ENCODE results near the gene RHNO1. TPM values are rescaled to one million over a fixed set of nuclear protein-coding genes. Genes with fewer than 3 reads are reported as not detected.
"Not testable (repeated sequence)": the region's sequence is repeated elsewhere in the genome, so short reads cannot be mapped to it uniquely, and the experiment has no call there.

The RHNO1 gene
- total and polyA plus RNA-seq, 2 experiments from 2014 or later = 44.2 to 50.6 TPM

GRCh38 chr12:2860170-2860569, 16.9 kb upstream of the RHNO1 start:
- H3K9me3 ChIP-seq (ENCODE audit: low read depth) = no peaks in the 10 kb centered on the region
- no peak for DNase-seq (ENCODE audit: low read depth in 1 of 2, low spot score in 1 of 2)
- H3K36me3 ChIP-seq = no peaks in the 10 kb centered on the region
- H3K4me3 ChIP-seq = no peak overlapping the region
- no peak overlapping the region for H3K27ac ChIP-seq
- H3K27me3 ChIP-seq = no peaks in the 10 kb centered on the region
- no peaks in the 10 kb centered on the region for H3K4me1 ChIP-seq (ENCODE audit: low read depth)
- TF ChIP-seq, protein P1, sequence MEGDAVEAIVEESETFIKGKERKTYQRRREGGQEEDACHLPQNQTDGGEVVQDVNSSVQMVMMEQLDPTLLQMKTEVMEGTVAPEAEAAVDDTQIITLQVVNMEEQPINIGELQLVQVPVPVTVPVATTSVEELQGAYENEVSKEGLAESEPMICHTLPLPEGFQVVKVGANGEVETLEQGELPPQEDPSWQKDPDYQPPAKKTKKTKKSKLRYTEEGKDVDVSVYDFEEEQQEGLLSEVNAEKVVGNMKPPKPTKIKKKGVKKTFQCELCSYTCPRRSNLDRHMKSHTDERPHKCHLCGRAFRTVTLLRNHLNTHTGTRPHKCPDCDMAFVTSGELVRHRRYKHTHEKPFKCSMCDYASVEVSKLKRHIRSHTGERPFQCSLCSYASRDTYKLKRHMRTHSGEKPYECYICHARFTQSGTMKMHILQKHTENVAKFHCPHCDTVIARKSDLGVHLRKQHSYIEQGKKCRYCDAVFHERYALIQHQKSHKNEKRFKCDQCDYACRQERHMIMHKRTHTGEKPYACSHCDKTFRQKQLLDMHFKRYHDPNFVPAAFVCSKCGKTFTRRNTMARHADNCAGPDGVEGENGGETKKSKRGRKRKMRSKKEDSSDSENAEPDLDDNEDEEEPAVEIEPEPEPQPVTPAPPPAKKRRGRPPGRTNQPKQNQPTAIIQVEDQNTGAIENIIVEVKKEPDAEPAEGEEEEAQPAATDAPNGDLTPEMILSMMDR (IDR thresholded peaks at IDR 0.05; ENCODE audit: low read depth, low read length) = no peak

GRCh38 chr12:2862876-2863275, 14.1 kb upstream of the RHNO1 start:
- DNase-seq (ENCODE audit: low read depth in 1 of 2, low spot score in 1 of 2) = no peak
- no peaks in the 10 kb centered on the region for H3K36me3 ChIP-seq
- H3K27ac ChIP-seq = no peak overlapping the region
- no peaks in the 10 kb centered on the region for H3K27me3 ChIP-seq
- no peaks in the 10 kb centered on the region for H3K4me1 ChIP-seq (ENCODE audit: low read depth)
- TF ChIP-seq, protein P1 (IDR thresholded peaks at IDR 0.05; ENCODE audit: low read depth, low read length) = no peak
- H3K4me3 ChIP-seq = no peak overlapping the region
- no peaks in the 10 kb centered on the region for H3K9me3 ChIP-seq (ENCODE audit: low read depth)

GRCh38 chr12:2863402-2863801, 13.6 kb upstream of the RHNO1 start:
- H3K4me3 ChIP-seq; DNase-seq (ENCODE audit: low read depth in 1 of 2, low spot score in 1 of 2); H3K36me3 ChIP-seq; H3K9me3 ChIP-seq (ENCODE audit: low read depth); H3K4me1 ChIP-seq (ENCODE audit: low read depth); H3K27ac ChIP-seq; H3K27me3 ChIP-seq: not testable (repeated sequence)

DNA sequence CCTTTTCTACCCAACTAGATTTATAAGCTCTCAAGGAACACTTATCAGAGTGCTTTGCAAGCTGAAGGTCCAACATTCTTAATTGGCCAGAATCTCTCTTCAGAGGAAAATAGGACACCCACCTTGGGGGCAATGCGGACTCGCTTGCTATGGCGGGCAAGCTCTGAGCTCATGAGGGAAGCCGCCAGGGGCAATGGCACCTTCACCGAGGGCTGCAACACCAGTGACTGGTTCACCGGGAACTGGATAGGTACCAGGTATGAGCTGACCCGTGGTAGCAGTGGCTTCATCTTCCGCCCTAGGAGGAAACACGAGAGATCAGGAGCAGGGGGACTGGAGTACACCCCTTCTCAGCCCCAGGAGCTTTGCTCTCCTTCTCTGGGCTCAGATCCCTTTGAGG, 12.8 kb upstream of the RHNO1 start:
- Histone ChIP-seq H3K9me3 (ENCODE audit: low read depth) (no peaks in the 10 kb centered on the region), H3K27me3 (no peaks in the 10 kb centered on the region), H3K27ac (no peak overlapping the region), H3K4me1 (ENCODE audit: low read depth) (no peaks in the 10 kb centered on the region), H3K36me3 (no peaks in the 10 kb centered on the region), H3K4me3 (no peak overlapping the region)
- DNase-seq (ENCODE audit: low read depth in 1 of 2, low spot score in 1 of 2) = no peak
- TF ChIP-seq, protein P1 (IDR thresholded peaks at IDR 0.05; ENCODE audit: low read depth, low read length) = no peak

DNA sequence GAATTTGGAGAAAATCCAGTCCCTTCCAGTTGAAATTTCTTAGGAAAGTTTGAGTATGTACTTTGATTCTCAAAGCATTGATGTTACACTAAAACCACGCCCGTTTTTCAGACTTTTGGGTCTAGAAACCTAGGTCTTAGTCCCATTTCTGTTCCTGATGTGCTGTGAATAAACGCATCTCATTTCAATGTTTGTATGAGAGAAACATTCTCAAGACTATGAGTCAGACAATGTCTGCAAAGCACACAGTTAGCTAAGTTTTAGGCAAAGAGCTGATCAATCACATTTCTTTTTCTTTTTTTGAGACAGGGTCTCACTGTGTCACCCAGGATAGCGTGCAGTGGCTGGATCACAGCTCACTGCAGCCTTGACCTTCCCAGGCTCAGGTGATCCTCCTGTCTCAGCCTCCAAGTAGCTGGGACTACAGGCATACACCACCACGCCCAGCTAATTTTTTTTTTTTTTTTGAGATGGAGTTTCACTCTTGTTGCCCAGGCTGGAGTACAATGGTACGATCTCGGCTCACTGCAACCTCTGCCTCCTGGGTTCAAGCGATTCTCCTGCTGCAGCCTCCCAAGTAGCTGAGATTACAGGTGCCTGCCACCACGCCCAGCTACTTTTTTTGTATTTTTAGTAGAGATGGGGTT, 7.9 kb upstream of the RHNO1 start:
- not testable (repeated sequence) for H3K4me1 ChIP-seq (ENCODE audit: low read depth); H3K27ac ChIP-seq; H3K4me3 ChIP-seq; H3K27me3 ChIP-seq; H3K9me3 ChIP-seq (ENCODE audit: low read depth); H3K36me3 ChIP-seq; DNase-seq (ENCODE audit: low read depth in 1 of 2, low spot score in 1 of 2)

GRCh38 chr12:2876431-2877046, 484 bp upstream of the RHNO1 start:
- H3K4me1 ChIP-seq (ENCODE audit: low read depth) = peaks cover 8% of the 10 kb centered on the region

More at GRCh38 chr12:2876431-2877046, 484 bp upstream of the RHNO1 start:
- TF ChIP-seq, protein P1 (IDR thresholded peaks at IDR 0.05; ENCODE audit: low read depth, low read length) = no peak
- H3K9me3 ChIP-seq (ENCODE audit: low read depth) = no peaks in the 10 kb centered on the region
- H3K27ac ChIP-seq = peak overlapping the region; percentile 49
- H3K27me3 ChIP-seq = no peaks in the 10 kb centered on the region
- no peaks in the 10 kb centered on the region for H3K36me3 ChIP-seq
- DNase-seq (ENCODE audit: low read depth in 1 of 2, low spot score in 1 of 2) = peak in 1 of 2 donors; percentile 18
- H3K4me3 ChIP-seq = peak overlapping the region; percentile 54

Data from cardiac muscle cell (in vitro differentiated cells and primary cell).